HepG2 (cell line): ENCODE data around the gene PCGF3. TPM values are rescaled to one million over a fixed set of nuclear protein-coding genes. Genes with fewer than 3 reads are reported as not detected.
A peak's percentile ranks its signal among the peaks of the same experiment; 100 is the strongest.

Experiments
- ATAC-seq: fragments of 200-7000 bp; cut with Tn5 transposase; 3 replicates; pipeline ENCODE4 v1.9.1; 2020; ENCODE audit warnings: mild to moderate bottlenecking, moderate library complexity
- BruUV-seq: library from RNA; stranded (reverse); fragments of 400-500 nt; replicated peaks from 2 replicates; lab custom pipeline; 2021; lab: Mats Ljungman, UMichigan
- CTCF ChIA-PET: fragments of 300-600 bp; formaldehyde crosslinking; extraction: SDS; loops from one replicate; lab custom pipeline; 2021; ENCODE audit warnings: low total read pairs, inconsistent platforms, low intra/inter-chr PET ratio; lab: Yijun Ruan, JAX
- POLR2A ChIA-PET: fragments of 350-600 bp; sonication (Branson Sonifier 250); formaldehyde crosslinking; loops from one replicate; lab custom pipeline; 2020; ENCODE audit warnings: antibody characterized with exemption, inconsistent platforms; lab: Yijun Ruan, JAX
- DNase-seq: peaks from one replicate; pipeline ENCODE4 v3.0.0-alpha.2; 2015; ENCODE audit warnings: low spot score
- FAIRE-seq: peaks from 3 replicates; lab custom pipeline; 2011; peaks lifted over from hg19 to GRCh38; lab: Jason Lieb, UNC
- H2AFZ ChIP-seq: one replicate; pipeline ENCODE4 v1.6.1; 2011; ENCODE audit warnings: low read length, inconsistent platforms
- H3K27ac ChIP-seq: fragments of 300-600 bp; 3 replicates; pipeline ENCODE4 v1.8.0; 2011; ENCODE audit warnings: mixed run types, mild to moderate bottlenecking, mixed read lengths, low read length, inconsistent platforms; ENCODE audit not compliant: insufficient read depth; ENCODE audit errors: extremely low read length
- H3K27me3 ChIP-seq, 2 experiments: fragments of 200-600 bp in 1 of 2; 2 replicates in 1 of 2; 3 replicates in 1 of 2; pipeline versions ENCODE4 v1.6.0 to v1.8.0; 2011; ENCODE audit warnings: low read length in 2 of 2, mild to moderate bottlenecking in 2 of 2, moderate library complexity in 2 of 2, inconsistent platforms in 1 of 2; ENCODE audit not compliant: insufficient read depth in 2 of 2, control insufficient read depth in 1 of 2
- H3K36me3 ChIP-seq, 2 experiments: fragments of 200-600 bp in 1 of 2; replicated peaks in 1 of 2; 2 replicates in 1 of 2; 3 replicates in 1 of 2; pipeline versions ENCODE4 v1.5.1 to v1.8.0; 2011; ENCODE audit warnings: low read length in 2 of 2, inconsistent platforms in 1 of 2; ENCODE audit not compliant: insufficient read depth in 2 of 2, control insufficient read depth in 1 of 2
- H3K4me1 ChIP-seq: 2 replicates; pipeline ENCODE4 v1.5.1; 2012; ENCODE audit warnings: low read length, inconsistent platforms; ENCODE audit not compliant: insufficient read depth
- H3K4me2 ChIP-seq: 2 replicates; pipeline ENCODE4 v1.6.0; 2011; ENCODE audit warnings: low read depth, low read length, inconsistent platforms
- H3K4me3 ChIP-seq, 3 experiments: fragments of 200-600 bp in 1 of 3; sonication (generic), shearing (Covaris generic) in 1 of 3; replicated peaks in 1 of 3; 2 replicates each; pipeline ENCODE4 v1.5.1; 2011 to 2016; ENCODE audit warnings: low read length in 3 of 3, inconsistent platforms in 2 of 3, low read depth in 2 of 3, mild to moderate bottlenecking in 2 of 3, control low read depth in 1 of 3, mixed read lengths in 1 of 3; ENCODE audit not compliant: insufficient read depth in 1 of 3
- H3K79me2 ChIP-seq: one replicate; pipeline ENCODE4 v1.6.1; 2011; ENCODE audit warnings: low read length, inconsistent platforms; ENCODE audit not compliant: insufficient read depth
- H3K9ac ChIP-seq: 2 replicates; pipeline ENCODE4 v1.6.0; 2011; ENCODE audit warnings: mild to moderate bottlenecking, low read depth, low read length, inconsistent platforms; ENCODE audit not compliant: insufficient read depth
- H3K9me3 ChIP-seq: 2 replicates; pipeline ENCODE4 v1.5.1; 2012; ENCODE audit warnings: mild to moderate bottlenecking, low read length
- H4K20me1 ChIP-seq: 2 replicates; pipeline ENCODE4 v1.6.0; 2011; ENCODE audit warnings: inconsistent platforms, mild to moderate bottlenecking, low read length, moderate library complexity; ENCODE audit not compliant: insufficient read depth
- AGO2 ChIP-seq: fragments of 200-400 bp; formaldehyde crosslinking; optimal IDR thresholded peaks from 2 replicates; pipeline ENCODE3; 2017; ENCODE audit warnings: mild to moderate bottlenecking, low read depth, low read length, moderate library complexity
- DNMT3B ChIP-seq: conservative IDR thresholded peaks from 2 replicates; pipeline ENCODE4 v1.6.1; 2016; ENCODE audit warnings: missing biosample characterization, control low read depth
- ELF4 ChIP-seq: sonication (generic); formaldehyde crosslinking; IDR thresholded peaks from 2 replicates; pipeline ENCODE4 v1.5.0; 2020; ENCODE audit warnings: missing genetic modification reagents, mild to moderate bottlenecking, moderate library complexity, borderline replicate concordance
- KLF6 ChIP-seq: IDR thresholded peaks from 2 replicates; pipeline ENCODE4 v1.8.0; 2016; ENCODE audit warnings: missing biosample characterization, missing genetic modification reagents
- TP53 ChIP-seq: sonication (generic); formaldehyde crosslinking; conservative IDR thresholded peaks from 2 replicates; pipeline ENCODE4 v1.4.0; 2020; ENCODE audit warnings: missing genetic modification reagents
- ZNF557 ChIP-seq: sonication (generic); formaldehyde crosslinking; IDR thresholded peaks from 2 replicates; pipeline ENCODE4 v1.4.0; 2020; ENCODE audit warnings: missing genetic modification reagents
- ZNF558 ChIP-seq: sonication (generic); formaldehyde crosslinking; IDR thresholded peaks from 2 replicates; pipeline ENCODE4 v1.9.0; 2022; ENCODE audit warnings: mild to moderate bottlenecking, missing genetic modification reagents, borderline replicate concordance
- ZNF646 ChIP-seq: sonication (generic); formaldehyde crosslinking; IDR thresholded peaks from 2 replicates; pipeline ENCODE4 v1.9.0; 2021; ENCODE audit warnings: mild to moderate bottlenecking, missing genetic modification reagents
- WGBS: methylation state at CpG from one replicate; pipeline ENCODE4 v1.1.6; 2017; ENCODE audit warnings: low lambda C conversion rate; 5-methylcytosine and 5-hydroxymethylcytosine counted together
- in situ Hi-C: cut with HindIII; loops from 2 replicates; pipeline ENCODE4 v1.10.0; 2017; ENCODE audit warnings: low pct_unique_long_range_greater_than_20kb; ENCODE audit not compliant: extremely low pct_ligation_motif_present
- intact Hi-C: fragments of 100-400 bp; cut with micrococcal nuclease; formaldehyde crosslinking; loops from one replicate; pipeline ENCODE4 v1.10.0; 2022; ENCODE audit not compliant: unreplicated experiment
- polyA plus RNA-seq, 8 experiments: library from polyadenylated mRNA; depleted of rRNA in 3 of 8; stranded (reverse) in 7 of 8; unstranded in 1 of 8; fragments of >200 nt; fragmentation: Illumina TruSeq in 4 of 8; extraction: Trizol in 4 of 8; gene quantifications; 2 replicates each; pipeline versions ENCODE4 v1.2.1 to v1.2.3, GENCODE V29; 2011 to 2016; ENCODE audit warnings: low read depth in 4 of 8, missing spikeins in 1 of 8, mixed read lengths in 1 of 8; ENCODE audit not compliant: insufficient read depth in 1 of 8
- total RNA-seq, 5 experiments: library from RNA; depleted of rRNA; stranded (reverse); fragments of >200 nt; fragmentation: Illumina TruSeq; extraction: Trizol; gene quantifications; 2 replicates each; pipeline ENCODE4 v1.2.3, GENCODE V29; 2016; ENCODE audit warnings: low read depth in 1 of 5

Gene PCGF3
- total and polyA plus RNA-seq, 2 of the 13 experiments (the other 11 are each of a cell fraction or from before 2014, with no cell fraction given), result 28.6 to 66.2 TPM

GRCh38 chr4:732911-733630 lies 27.4 kb downstream of the PCGF3 start:
- Histone ChIP-seq H3K79me2 (peaks cover 4% of the 10 kb centered on the region), H3K9ac (no peak overlapping the region), H3K36me3 (peaks cover 18 to 51% of the 10 kb centered on the region in 2 experiments), H3K4me2 (no peak overlapping the region), H3K27ac (no peak overlapping the region), H2AFZ (no peak overlapping the region), H4K20me1 (peaks cover 5% of the 10 kb centered on the region; the same call in 1 of the 2 replicates), H3K9me3 (no peaks in the 10 kb centered on the region), H3K27me3 (no peaks in the 10 kb centered on the region), H3K4me3 (no peak overlapping the region), H3K4me1 (no peaks in the 10 kb centered on the region)
- intact Hi-C loops, result no loop called here
- ChIA-PET CTCF (no interaction called here), POLR2A (no interaction called here)
- DNase-seq (no peak), ATAC-seq (peak; percentile 19; the same call in 1 of the 3 replicates), FAIRE-seq (no peak)
- in situ Hi-C loops, result no loop called here
- no TSS peak for BruUV-seq
- WGBS, result 98% methylated on average over 12 of the region's 32 CpGs
- no peak for TF ChIP-seq TP53
- TF ChIP-seq AGO2, result peak; percentile 46
- no peak for TF ChIP-seq ELF4 (CRISPR knock-in tag)
- TF ChIP-seq ZNF558 (CRISPR knock-in tag), result no peak
- TF ChIP-seq ZNF557, result no peak

- H2AFZ ChIP-seq, result no peak overlapping the region
- no peak overlapping the region for H3K9ac ChIP-seq
- no peaks in the 10 kb centered on the region for H3K9me3 ChIP-seq
- in situ Hi-C loops (no loop called here), intact Hi-C loops (no loop called here)
- no peaks in the 10 kb centered on the region for H3K79me2 ChIP-seq
- no peak overlapping the region for H3K4me3 ChIP-seq
- no peak overlapping the region for H3K27ac ChIP-seq
- BruUV-seq, result no TSS peak
- FAIRE-seq (no peak), DNase-seq (no peak), ATAC-seq (no peak)
- POLR2A ChIA-PET, result no interaction called here
- peaks cover 5% of the 10 kb centered on the region; the same call in 1 of the 2 replicates for H4K20me1 ChIP-seq
- H3K27me3 ChIP-seq, result no peaks in the 10 kb centered on the region
- no peak overlapping the region for H3K4me2 ChIP-seq
- TF ChIP-seq DNMT3B (CRISPR knock-in tag) (no peak), KLF6 (CRISPR knock-in tag) (no peak), ZNF646 (CRISPR knock-in tag) (no peak)
- H3K4me1 ChIP-seq, result no peaks in the 10 kb centered on the region
- H3K36me3 ChIP-seq, result peaks cover 15 to 51% of the 10 kb centered on the region in 2 experiments
- CTCF ChIA-PET, result no interaction called here
- WGBS, result 98% methylated on average over 16 of the region's 18 CpGs
Measured at GRCh38 chr4:733631-733980, 28.0 kb downstream of the PCGF3 start.
